CD4-positive, alpha-beta T cell treated with Interleukin-4 for 4 hours (primary cell): ENCODE results near the gene CNBD2.
"Not testable (repeated sequence)": the region's sequence is repeated elsewhere in the genome, so short reads cannot be mapped to it uniquely, and the experiment has no call there.

Experiments
- DNase-seq: peaks from one replicate; pipeline ENCODE4 v3.0.0-alpha.2; 2020

The CNBD2 gene

DNA sequence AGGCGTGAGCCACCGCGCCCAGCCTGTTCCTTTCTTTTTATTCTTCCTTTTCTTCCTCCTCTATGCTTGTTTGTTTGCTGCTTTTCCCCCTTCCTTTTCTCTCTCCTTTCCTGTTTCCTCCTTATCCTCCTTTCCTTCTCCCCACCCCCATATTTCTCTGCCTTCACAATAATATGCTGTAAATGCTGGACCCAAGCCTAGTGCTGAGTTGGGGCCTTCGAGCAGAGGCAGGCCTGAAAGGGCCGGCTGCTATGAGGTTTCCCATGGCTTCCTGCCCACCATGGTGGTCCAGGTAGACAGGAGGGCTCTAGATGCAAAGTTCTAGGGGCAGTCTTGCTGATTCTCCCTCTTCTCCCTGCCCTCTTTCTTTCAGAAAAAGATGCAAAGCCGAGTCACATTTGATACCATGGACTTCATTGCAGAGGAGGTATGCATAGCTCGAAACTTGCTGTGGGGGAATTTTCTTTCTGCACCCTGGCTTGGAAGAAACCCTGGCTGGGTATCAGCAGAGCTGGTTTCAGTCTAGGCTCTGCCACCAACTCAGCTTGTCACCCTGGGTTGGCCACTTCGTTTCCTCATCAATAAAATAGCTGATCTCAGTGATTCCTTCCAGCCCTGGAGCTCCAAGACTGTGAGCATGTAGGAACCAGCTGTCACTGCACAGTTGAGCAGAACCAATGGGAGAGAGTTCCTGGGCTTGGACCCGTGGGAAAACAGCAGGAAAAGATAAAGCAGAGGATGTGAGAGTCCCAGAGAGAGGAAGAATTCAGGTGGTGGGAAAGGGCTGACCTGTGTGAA, 7.4 kb downstream of the CNBD2 start:
- DNase-seq: no peak

DNA sequence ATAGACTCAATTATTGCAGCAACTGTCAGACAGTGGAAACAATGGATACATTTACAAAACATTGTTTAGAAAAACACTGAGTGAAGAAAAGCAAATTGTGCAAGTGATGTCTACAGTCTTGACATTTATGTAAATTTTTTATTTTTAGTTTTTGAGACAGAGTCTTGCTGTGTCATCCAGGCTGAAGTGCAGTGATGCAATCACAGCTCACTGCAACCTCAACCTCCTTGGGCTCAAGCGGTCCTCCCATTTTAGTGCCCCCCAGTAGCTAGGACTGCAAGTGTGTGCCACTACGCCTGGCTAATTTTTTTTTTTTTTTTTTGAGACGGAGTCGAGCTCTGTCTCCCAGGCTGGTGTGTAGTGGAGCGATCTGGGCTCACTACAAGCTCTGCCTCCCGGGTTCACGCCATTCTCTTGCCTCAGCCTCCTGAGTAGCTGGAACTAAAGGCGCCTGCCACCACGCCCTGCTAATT, 9.7 kb downstream of the CNBD2 start:
- no peak for DNase-seq

DNA sequence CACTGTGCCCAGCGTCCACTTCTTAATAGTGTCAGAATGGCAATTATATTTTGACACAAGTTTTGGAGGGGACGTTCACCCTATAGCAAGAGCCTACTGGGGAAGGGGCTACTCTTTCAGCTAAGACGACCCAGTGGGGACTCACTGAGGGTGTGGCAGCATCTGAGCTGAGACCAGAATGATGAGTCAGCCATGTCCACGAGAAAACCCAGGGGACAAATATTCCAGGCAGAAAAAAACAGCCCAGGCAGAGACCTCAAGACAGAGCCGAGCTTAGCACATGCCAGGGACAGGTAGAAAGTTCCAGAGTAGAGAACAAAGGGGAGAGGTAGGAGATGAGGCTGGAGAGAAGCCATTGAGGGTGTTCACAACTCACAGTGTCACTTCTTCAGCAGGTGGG, 11.2 kb downstream of the CNBD2 start:
- no peak for DNase-seq

DNA sequence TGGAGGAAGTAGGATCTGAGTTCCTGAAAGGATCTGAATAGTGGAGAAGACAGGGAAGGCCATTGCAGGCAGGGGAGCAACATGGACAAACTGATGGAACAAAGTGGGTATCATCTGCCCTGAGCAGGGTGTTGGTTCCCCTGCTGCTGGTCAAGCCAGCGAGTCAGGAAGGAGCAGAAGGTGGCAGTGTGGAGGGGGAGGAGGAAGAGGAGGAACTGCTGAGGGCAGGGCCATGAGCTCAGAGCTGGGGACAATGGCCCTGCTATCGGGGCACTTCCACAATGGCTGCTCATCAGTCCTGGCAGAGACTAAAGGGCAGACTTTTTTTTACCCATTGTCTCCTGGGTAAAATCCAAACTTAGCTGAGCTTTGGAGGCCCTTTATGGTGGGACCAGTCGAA, 13.6 kb downstream of the CNBD2 start:
- no peak for DNase-seq

DNA sequence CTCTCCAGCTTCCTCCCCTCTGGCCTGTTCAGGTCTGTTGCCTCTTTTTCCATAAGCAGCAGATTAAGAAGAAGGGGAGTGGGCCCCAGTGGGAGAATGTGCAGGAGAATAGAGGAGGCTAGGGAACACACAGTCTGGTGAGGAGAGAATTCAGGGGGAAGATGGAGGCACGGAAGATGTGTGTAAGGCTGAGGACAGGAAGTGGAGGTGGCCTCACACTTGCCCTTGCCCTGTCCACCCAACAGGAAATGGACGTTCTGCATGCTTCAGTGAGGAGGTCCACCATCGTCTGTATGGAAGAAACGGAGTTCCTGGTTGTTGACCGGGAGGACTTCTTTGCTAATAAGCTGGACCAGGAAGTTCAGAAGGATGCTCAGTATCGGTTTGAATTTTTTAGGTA, 16.0 kb downstream of the CNBD2 start:
- no peak for DNase-seq

DNA sequence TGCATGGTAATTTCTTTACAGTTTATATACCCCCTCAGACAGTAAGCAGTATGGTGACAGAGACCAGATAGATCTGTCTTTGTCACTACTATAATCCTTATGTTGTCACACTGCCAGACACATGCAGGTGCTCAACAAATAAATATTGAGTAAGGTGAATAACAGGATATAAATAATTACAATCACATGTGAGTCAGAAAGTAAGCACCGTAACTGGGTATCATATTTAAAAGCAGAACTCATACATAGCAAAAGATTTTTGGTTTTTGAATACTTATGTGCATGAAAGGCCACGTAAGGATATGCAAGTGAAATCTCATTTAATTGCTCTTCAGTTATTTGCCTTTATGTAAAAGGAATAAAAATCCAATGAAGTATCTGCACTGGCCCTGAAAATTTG, 17.4 kb downstream of the CNBD2 start:
- no peak for DNase-seq

DNA sequence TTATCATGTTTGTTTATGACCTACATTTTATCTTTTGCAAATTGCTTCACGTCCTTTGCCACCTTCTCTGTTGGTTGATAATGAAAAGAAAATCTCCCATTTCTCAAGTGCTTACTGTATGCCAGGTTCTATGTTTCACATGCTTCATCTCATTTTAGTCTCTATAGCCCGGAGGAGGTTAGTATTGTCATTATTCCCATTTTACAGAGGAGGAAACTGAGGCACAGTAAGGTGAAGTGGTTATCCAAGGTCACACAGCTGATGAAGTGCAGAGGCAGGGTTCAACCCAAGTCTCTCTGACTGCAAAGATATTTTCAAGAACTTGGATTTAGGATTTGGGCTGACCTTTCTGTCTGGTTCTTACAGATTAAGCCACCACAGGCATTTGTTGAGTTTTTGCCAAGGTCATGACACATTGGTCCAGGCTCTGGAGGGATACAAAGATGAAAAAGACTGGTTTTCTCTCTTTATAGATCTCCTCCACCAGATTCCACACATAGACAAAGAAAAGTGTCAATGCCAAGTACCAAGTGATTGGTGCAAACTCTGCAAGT, 20.6 kb downstream of the CNBD2 start:
- no peak for DNase-seq

DNA sequence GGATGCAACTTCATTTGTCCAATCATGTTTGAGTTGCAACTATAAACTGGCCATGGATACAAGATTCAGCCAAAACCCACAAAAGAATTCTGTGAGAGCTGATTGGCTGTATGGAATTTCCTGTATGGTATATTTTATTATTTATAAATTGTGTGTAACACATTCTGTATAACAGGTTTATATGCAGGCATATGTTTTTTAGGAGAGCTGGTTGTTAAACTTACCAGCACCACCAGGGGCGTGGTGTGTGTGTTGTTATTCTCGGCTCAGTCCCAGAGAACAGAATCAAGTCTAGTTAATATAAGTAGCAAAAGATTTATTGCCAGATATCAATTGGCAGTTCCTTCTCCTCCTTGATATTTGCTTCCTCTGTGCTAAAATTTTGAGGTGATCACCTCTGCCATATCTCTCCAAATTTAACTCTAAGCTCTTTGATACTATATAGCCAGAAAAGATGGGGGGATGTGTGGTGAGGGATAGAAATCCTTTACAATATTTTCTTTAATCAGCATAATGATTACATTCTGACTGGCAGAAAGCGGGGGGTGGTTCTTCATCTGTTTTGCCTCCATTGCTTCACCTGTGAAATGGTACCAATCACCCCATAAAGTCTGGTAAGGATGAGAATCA, 22.9 kb downstream of the CNBD2 start:
- no peak for DNase-seq

DNA sequence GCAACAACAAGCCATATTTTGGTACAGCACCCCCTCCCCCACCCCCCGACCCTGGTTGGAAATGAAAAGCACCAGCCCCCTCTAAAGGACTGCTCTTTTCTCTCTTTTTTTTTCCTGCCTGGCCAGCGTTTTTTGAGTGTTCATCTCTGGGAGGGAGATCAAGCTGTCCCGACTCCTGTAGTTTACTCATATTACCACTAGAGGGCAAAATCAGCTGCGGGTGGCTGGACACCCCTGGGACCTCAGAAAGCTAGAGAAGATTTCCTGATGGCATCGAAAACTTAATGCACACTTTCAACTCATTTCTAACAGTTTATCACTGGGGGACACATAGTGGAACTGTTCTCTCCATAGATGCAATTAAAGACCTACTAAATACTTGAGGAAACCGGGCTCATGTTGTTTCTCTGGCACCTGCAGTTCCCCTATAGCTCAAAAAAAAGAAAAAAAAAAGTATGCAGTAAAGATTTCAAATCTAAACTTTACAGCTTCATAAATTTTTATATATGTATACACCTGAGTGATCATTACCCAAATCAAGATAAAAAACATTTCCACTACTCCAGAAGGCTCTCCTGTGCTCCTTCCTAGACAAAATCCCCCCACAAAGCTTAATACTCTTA, 24.4 kb downstream of the CNBD2 start:
- peak; percentile 69 for DNase-seq

DNA sequence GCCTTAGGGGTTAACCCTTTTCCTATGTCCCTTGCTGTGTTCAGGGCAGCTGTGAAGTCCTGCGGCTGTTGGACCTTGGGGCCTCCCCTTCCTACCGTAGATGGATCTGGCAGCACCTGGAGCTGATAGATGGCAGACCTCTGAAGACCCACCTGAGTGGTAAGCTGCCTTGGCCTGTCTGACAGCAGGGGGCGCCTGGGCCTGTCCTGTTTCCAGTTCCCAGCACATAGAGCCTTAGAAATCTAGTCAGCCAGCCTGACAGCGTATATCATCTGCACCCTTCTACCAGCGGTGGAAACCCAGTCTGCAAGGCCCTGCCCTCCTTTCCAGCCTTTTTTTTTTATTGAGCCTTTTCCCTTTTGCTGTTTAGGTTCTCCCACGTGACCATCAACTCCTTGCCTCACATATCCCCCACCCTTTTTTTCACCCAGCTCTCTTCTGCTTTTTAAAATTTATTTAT, 26.6 kb downstream of the CNBD2 start:
- DNase-seq: peak; percentile 71

DNA sequence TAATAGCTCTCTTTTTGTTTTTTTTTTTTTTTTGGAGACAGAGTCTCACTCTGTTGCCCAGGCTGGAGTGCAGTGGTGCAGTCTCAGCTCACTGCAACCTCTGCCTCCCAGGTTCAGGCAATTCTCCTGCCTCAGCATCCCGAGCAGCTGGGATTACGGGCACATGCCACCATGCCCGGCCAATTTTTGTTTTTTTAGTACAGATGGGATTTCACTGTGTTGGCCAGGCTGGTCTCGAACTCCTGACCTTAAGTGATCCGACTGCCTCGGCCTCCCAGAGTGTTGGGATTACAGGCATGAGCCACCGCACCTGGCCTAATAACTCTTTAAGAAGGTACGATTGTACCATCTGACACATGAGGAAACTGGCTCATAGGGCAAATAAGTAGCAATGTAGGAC, 28.1 kb downstream of the CNBD2 start:
- not testable (repeated sequence) for DNase-seq

DNA sequence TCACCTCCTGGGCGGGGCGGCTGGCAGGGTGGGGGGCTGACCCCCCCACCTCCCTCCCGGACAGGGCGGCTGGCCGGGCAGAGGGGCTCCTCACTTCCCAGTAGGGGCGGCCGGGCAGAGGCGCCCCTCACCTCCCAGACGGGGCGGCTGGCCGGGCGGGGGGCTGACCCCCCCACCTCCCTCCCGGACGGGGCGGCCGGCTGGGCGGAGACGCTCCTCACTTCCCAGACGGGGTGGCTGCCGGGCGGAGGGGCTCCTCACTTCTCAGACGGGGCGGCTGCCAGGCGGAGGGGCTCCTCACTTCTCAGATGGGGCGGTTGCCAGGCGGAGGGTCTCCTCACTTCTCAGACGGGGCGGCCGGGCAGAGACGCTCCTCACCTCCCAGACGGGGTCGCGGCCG, 32.9 kb downstream of the CNBD2 start:
- DNase-seq: not testable (repeated sequence)

DNA sequence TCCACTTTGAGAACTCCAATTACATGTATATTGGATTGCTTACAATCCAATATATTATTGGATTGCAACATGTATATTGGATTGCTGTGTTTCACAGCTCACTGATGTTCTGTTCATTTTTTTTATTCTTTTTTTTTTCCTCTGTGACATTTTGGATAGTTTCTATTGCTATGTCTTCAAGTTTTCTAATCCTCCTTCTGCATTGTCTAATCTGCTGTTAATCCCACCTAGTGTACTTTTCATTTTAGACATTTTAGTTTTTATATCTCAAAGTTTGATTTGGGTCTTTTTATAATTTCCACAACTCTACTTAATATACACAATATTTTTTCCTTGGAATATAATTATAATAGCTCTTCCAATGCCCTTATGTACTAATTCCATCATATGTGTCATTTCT, 34.5 kb downstream of the CNBD2 start:
- DNase-seq: no peak

DNA sequence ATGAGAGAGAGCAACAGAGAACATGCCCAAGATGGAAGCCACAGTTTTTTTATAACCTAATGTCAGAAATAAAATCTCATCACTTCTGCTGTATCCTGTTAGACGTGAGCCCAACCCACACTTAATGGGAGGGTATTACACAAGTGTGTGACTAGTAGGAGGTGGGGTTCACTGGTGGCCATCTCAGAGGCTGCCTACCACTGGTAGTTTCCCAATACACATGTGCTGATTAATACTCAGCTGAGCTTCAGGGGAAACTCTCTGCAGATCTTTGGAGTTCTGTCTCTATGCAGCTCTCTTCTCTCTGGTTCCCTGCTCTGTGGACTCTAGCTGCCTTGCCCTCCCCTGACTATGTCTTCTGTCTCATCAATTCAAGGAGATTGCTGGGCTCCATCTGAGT, 35.7 kb downstream of the CNBD2 start:
- no peak for DNase-seq

DNA sequence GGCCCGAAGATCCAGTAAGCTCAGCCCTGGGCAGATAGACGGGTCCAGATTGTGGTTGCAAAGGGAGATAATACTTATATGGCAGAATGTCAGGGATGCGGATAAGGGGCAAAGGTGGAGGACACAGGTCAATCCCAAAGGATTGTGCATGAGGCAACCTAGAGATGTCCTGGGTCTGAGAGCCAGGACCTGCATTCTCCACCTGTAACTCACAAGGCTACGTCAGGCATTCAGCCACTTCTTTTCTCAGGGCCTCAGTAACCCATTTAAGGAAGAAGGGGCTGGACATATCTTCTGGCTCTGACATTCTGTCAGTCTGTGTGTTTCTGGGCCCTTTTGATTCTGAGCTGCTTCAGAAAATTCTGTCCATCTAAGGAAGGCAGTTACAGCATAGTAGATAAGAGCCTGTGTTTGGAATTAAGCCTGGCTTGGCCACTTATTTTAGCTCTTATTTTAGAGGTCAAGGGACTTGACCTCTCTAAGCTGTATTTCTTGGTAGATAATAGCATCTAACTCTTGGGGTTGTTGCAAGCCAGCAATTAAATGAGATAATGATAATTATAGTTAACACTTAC, 40.2 kb downstream of the CNBD2 start:
- no peak for DNase-seq

DNA sequence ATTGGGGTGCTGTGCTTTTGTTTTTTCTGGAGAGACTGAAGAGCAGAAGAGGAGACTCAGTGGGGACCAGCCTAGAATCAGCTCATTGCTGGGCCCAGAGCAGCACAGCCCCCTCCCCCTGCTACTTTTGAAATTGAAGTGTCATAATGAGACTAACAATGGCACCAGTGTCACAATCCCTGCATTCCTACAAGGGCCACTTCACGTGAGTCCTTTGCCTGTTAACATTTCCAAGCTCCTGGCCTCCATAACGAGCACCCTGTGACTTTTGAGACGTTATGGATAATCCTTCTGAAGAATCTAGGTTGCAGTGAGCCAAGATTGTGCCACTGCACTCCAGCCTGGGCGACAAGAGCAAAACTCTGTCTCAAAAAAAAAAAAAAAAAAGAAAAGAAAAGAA, 41.7 kb downstream of the CNBD2 start:
- no peak for DNase-seq

DNA sequence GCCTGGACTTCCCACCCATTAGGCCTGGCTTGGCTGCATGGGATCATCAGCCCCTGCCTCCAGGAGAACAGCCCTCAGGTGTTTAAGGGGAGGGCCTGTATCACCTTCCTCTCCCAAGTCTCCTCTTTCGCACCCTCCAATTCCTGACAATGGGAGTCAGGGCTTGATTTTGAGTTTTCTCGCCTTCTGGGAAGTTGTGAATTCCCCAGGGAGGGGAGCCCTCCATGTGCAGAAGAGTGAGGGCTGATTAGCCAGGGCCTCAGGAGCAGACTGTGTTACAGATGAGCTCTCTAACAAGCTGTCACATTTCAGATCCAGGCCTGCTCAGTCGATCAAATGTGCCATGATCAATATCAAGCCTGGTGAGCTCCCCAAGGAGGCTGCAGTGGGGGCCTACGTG, 42.4 kb downstream of the CNBD2 start:
- DNase-seq: no peak

DNA sequence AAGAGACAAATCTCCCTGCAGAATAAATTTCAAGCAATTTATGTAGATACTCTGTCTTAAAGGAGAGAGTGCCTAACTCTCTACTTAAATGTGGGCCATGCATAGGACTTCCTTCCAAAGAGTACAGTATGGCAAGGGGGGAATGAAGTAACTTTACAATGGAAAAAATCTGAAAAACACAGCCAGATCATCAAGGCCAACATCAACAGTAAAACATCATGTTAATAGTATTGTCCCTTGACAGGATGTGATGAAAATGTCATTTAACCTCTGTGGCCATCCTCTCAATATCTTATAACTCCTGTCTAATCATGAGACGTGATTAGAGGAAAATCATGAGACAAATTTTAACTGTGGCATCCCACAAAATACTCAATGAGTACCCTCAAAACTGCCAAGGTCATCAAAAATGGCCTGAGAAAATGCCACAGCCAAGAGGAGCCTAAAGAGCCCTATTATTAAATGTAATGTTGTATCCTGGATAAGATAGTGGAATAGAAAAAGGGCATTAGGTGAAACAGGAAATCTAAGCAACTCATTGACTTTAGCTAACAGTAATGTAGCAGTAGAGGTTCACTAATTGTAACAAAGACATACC, 47.5 kb downstream of the CNBD2 start:
- DNase-seq: no peak

DNA sequence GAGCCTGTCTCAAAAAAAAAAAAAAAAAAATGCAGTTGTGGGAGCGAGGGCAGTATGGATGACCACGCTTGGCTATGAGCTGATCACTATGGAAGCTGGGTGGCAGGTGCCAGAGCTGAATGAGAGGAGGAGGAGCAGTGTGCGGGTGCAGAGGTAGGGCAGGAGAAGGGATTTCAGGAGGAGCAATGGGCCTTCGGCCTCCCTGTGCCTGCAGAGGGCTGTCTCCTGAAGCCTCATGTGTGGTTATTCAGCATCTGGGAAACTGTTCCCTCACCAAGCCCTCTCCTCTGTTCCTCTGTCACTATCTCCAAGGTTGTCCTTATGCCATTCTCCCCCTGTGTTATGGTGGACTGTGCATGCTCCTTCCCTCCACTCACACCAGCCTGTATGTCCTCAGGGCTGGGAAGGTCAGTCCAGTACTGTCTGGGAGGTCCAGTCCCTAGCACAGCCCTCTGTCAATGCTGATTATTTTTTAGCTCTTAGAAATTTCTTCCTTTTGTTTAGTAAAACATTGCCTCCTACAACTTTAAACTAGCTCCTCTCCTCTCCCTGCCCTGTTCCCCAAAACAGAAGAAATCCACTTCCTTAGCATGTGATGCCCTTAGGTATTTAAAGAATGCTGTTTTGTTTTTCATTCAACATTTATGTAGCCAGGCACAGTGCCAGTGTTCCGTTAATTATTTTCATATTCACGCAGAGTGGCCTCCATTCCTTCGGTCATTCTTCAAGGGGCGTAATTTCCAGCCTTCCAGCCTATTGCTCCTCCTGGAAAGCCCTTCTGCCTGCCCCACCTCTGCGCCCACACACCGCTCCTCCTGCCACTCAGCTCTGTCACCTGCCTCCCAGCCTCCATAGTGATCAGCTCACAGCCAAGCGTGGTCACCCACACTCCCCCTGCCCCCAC, 48.9 kb downstream of the CNBD2 start:
- no peak for DNase-seq

DNA sequence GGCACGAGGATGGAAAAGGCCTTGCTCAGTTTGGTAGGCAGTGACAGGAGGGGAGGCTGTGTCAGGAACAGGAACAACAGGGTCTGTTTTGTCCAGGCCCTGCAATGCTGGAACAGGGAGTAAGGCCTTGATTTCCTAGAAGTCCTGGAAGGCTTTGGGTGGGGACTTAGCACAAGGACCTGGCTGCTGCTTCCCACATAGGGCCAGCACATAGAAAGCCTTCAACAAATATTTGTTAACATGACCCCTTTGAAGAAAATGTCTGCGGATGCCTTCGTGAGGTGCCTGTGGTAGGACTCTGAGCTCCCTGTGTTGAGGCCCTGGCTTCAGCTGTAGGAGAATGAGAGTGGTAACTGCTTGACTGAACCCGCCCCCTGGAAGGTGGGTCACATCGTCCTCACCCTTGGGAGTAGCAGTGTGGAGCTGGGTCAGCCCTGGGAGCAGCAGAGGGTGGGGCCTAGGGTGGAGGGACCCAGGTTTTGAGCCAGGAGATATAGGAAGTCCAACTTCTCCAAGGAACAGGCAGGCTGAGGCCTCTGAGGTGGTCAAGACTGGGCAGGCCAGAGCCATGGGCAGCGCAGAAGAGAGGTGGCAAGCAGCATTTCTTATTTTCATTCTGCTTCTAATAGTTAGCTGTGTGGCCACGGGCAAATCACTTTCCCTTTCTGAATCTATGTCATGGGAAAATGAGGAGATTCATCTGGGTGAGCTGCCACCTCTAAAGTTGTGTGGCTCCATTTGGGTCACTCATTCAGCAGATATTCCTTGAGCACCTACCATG, 50.0 kb downstream of the CNBD2 start:
- no peak for DNase-seq

DNA sequence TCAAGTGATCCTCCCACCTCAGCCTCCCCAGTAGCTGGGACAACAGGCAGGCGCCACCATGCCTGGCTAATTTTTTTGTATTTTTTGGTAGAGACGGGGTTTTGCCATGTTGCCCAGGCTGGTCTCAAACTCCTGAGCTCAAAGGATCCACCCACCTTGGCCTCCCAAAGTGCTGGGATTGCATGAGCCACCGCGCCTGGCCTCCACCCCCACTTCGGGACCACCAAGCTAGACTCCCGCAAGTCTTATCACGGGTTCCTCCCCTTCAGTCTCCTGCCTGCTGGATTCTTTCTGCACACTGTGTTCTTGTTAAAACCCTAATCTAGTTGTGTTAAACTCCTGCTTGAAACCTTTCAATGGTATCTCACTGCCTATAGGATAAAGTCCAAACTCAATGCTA, 57.7 kb downstream of the CNBD2 start:
- not testable (repeated sequence) for DNase-seq
